ENCODE measurements around the gene TOPBP1. TPM values are rescaled to one million over a fixed set of nuclear protein-coding genes. Genes with fewer than 3 reads are reported as not detected.

TOPBP1 gene
- total RNA-seq, 4 donors from 2014 or later = 15.6 to 29.1 (median 17.5) TPM

DNA sequence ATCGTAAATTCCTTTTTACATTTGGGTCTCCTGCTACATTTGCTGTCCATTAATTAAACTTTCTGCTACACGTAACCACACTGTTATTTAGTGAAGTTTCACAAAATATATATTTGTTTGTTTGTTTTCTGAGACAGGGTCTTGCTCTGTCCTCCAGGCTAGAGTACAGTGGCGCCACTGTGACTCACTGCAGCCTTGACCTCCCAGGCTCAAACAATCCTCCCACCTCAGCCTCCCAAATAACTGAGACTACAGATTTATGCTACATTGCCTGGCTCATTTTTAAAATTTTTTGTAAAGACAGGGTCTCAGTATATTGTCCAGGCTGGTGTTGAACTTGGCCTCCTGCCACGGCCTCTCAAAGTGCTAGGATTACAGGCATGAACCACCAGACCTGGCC is 20.5 kb downstream of the TOPBP1 start:
- peaks cover 0 to 6% (median 5%) of the 10 kb centered on the region in 4 donors for H3K4me1 ChIP-seq
- no peaks in the 10 kb centered on the region for H3K9me3 ChIP-seq
- no peak overlapping the region for H3K27ac ChIP-seq (replicated peaks in 1 of 4)
- no peak overlapping the region for H3K4me3 ChIP-seq
- intact Hi-C loops (cut with DNase I) = no loop called here
- TF ChIP-seq POLR2A (IDR thresholded peaks at IDR 0.05; ENCODE audit: low read depth) (no peak), EP300 (IDR thresholded peaks at IDR 0.05) (no peak), POLR2AphosphoS5 (IDR thresholded peaks at IDR 0.05) (no peak)
- TF ChIP-seq, protein P1, sequence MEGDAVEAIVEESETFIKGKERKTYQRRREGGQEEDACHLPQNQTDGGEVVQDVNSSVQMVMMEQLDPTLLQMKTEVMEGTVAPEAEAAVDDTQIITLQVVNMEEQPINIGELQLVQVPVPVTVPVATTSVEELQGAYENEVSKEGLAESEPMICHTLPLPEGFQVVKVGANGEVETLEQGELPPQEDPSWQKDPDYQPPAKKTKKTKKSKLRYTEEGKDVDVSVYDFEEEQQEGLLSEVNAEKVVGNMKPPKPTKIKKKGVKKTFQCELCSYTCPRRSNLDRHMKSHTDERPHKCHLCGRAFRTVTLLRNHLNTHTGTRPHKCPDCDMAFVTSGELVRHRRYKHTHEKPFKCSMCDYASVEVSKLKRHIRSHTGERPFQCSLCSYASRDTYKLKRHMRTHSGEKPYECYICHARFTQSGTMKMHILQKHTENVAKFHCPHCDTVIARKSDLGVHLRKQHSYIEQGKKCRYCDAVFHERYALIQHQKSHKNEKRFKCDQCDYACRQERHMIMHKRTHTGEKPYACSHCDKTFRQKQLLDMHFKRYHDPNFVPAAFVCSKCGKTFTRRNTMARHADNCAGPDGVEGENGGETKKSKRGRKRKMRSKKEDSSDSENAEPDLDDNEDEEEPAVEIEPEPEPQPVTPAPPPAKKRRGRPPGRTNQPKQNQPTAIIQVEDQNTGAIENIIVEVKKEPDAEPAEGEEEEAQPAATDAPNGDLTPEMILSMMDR (IDR thresholded peaks at IDR 0.05) = no peak
- H3K27me3 ChIP-seq = no peaks in the 10 kb centered on the region
- H3K36me3 ChIP-seq = peaks cover 26 to 83% (median 62%) of the 10 kb centered on the region in 4 donors
- no peak for DNase-seq (ENCODE audit: extremely low spot score)
- WGBS = 95% methylated on average over 4 of the region's 4 CpGs

- peaks cover 17 to 80% (median 53%) of the 10 kb centered on the region in 4 donors for H3K36me3 ChIP-seq
- intact Hi-C loops (cut with DNase I) = no loop called here
These were observed 28.3 kb downstream of the TOPBP1 start for GRCh38 chr3:133633439-133633838.

DNA sequence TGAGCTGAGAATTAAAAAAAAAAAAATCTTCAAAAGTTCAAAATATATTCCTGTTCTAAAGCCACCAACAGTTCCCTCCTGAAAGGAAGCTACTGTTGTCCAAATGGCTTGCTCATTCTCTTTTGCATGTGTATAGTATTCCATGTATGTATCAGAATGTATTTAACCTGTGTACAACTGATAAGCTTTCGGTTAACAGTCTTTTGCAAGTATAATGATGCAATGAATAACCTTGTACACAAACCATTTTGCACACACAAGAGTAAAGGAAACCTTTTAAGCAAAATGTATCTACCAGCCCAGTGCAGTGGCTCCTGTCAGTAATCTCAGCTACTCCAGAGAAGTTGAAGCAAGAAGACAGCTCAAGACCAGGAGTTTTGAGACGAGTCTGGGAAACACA is 32.6 kb downstream of the TOPBP1 start:
- H3K27ac ChIP-seq (replicated peaks in 1 of 4) = no peak overlapping the region
- DNase-seq (ENCODE audit: extremely low spot score) = no peak
- H3K36me3 ChIP-seq = peaks cover 23 to 85% (median 51%) of the 10 kb centered on the region in 4 donors
- H3K4me1 ChIP-seq = peaks cover 0 to 3% (median 0%) of the 10 kb centered on the region in 4 donors
- no peaks in the 10 kb centered on the region for H3K9me3 ChIP-seq
- WGBS = 95% methylated on average over 2 of the region's 2 CpGs
- intact Hi-C loops (cut with DNase I) = no loop called here
- H3K27me3 ChIP-seq = no peaks in the 10 kb centered on the region
- no peak overlapping the region for H3K4me3 ChIP-seq
- TF ChIP-seq POLR2A (IDR thresholded peaks at IDR 0.05; ENCODE audit: low read depth) (no peak), POLR2AphosphoS5 (IDR thresholded peaks at IDR 0.05) (no peak), EP300 (IDR thresholded peaks at IDR 0.05) (no peak)
- TF ChIP-seq, protein P1 (IDR thresholded peaks at IDR 0.05) = no peak

More at GRCh38 chr3:133633439-133633838, 28.3 kb downstream of the TOPBP1 start:
- Histone ChIP-seq H3K4me1 (peaks cover 0 to 2% (median 0%) of the 10 kb centered on the region in 4 donors), H3K4me3 (no peak overlapping the region), H3K27ac (replicated peaks in 1 of 4) (no peak overlapping the region), H3K27me3 (no peaks in the 10 kb centered on the region), H3K9me3 (no peaks in the 10 kb centered on the region)
- DNase-seq (ENCODE audit: extremely low spot score) = no peak
- TF ChIP-seq, protein P1 (IDR thresholded peaks at IDR 0.05) = no peak
- TF ChIP-seq POLR2A (IDR thresholded peaks at IDR 0.05; ENCODE audit: low read depth) = no peak
- no peak for TF ChIP-seq POLR2AphosphoS5 (IDR thresholded peaks at IDR 0.05)
- no peak for TF ChIP-seq EP300 (IDR thresholded peaks at IDR 0.05)
- WGBS = 91% methylated on average over 4 of the region's 4 CpGs

DNA sequence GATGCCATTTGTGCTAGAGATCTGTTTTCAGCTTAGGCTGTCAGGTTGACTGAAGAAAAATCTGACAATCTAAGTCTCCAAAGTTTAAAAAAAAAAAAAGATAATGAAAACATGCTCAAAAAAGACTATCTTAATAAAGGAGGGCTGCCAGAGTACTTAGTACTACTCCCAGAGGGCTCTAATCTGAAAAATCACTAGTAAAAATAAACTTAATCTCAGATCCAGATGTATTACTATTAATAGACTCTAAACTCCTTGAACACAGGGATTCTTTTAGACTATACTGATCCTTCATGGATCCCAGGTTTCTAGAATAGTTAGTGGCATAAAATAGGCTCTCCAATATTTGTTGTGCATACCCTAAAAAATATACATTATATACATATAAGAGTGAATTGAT is 34.0 kb downstream of the TOPBP1 start:
- H3K4me3 ChIP-seq = no peak overlapping the region
- H3K9me3 ChIP-seq = no peaks in the 10 kb centered on the region
- intact Hi-C loops (cut with DNase I) = no loop called here
- peaks cover 23 to 85% (median 53%) of the 10 kb centered on the region in 4 donors for H3K36me3 ChIP-seq
- peaks cover 0 to 3% (median 0%) of the 10 kb centered on the region in 4 donors for H3K4me1 ChIP-seq
- no peak for TF ChIP-seq EP300 (IDR thresholded peaks at IDR 0.05)
- no peak for TF ChIP-seq POLR2A (IDR thresholded peaks at IDR 0.05; ENCODE audit: low read depth)
- TF ChIP-seq POLR2AphosphoS5 (IDR thresholded peaks at IDR 0.05) = no peak
- TF ChIP-seq, protein P1 (IDR thresholded peaks at IDR 0.05) = no peak
- DNase-seq (ENCODE audit: extremely low spot score) = no peak
- no peaks in the 10 kb centered on the region for H3K27me3 ChIP-seq
- no peak overlapping the region for H3K27ac ChIP-seq (replicated peaks in 1 of 4)

Data from esophagus muscularis mucosa (tissue), 4 donors.